ENCODE data around the gene CPT1A.

DNA sequence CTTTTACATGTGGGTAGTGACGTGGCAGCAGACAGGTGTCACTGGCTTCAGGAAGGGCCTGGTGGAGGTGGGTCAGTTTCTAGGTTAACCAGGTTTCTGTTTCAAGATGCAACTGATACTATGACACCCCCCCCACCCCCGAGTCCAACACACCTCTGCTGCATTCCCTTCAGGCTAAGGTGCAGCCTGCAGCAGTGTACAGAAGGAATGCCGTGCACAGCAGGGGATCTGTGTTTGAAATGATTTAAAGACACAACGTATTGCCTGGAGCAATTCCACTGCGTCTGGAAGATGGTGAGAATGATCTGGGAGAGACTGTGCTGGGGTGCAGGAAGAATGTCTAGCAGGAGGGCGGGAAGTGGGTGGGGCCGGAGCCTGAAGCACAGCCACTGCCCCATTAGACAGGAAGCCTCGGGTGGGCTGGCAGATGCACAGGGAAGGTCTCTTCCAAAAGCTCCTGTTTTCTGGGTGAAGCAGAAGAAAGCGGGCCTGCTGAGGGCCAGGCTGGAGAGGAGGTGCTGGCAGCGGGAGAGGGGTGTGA is 78.5 kb downstream of the CPT1A start:
- TF ChIP-seq RAD21 (IDR thresholded peaks at IDR 0.05; ENCODE audit: low read length) = no peak
- TF ChIP-seq, protein P1, sequence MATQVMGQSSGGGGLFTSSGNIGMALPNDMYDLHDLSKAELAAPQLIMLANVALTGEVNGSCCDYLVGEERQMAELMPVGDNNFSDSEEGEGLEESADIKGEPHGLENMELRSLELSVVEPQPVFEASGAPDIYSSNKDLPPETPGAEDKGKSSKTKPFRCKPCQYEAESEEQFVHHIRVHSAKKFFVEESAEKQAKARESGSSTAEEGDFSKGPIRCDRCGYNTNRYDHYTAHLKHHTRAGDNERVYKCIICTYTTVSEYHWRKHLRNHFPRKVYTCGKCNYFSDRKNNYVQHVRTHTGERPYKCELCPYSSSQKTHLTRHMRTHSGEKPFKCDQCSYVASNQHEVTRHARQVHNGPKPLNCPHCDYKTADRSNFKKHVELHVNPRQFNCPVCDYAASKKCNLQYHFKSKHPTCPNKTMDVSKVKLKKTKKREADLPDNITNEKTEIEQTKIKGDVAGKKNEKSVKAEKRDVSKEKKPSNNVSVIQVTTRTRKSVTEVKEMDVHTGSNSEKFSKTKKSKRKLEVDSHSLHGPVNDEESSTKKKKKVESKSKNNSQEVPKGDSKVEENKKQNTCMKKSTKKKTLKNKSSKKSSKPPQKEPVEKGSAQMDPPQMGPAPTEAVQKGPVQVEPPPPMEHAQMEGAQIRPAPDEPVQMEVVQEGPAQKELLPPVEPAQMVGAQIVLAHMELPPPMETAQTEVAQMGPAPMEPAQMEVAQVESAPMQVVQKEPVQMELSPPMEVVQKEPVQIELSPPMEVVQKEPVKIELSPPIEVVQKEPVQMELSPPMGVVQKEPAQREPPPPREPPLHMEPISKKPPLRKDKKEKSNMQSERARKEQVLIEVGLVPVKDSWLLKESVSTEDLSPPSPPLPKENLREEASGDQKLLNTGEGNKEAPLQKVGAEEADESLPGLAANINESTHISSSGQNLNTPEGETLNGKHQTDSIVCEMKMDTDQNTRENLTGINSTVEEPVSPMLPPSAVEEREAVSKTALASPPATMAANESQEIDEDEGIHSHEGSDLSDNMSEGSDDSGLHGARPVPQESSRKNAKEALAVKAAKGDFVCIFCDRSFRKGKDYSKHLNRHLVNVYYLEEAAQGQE (IDR thresholded peaks at IDR 0.05; ENCODE audit: low read depth, low read length) = no peak
- TF ChIP-seq, protein P2, sequence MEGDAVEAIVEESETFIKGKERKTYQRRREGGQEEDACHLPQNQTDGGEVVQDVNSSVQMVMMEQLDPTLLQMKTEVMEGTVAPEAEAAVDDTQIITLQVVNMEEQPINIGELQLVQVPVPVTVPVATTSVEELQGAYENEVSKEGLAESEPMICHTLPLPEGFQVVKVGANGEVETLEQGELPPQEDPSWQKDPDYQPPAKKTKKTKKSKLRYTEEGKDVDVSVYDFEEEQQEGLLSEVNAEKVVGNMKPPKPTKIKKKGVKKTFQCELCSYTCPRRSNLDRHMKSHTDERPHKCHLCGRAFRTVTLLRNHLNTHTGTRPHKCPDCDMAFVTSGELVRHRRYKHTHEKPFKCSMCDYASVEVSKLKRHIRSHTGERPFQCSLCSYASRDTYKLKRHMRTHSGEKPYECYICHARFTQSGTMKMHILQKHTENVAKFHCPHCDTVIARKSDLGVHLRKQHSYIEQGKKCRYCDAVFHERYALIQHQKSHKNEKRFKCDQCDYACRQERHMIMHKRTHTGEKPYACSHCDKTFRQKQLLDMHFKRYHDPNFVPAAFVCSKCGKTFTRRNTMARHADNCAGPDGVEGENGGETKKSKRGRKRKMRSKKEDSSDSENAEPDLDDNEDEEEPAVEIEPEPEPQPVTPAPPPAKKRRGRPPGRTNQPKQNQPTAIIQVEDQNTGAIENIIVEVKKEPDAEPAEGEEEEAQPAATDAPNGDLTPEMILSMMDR (IDR thresholded peaks at IDR 0.05) = no peak
- no peak for TF ChIP-seq RFX5 (IDR thresholded peaks at IDR 0.05; ENCODE audit: low read length)
- TF ChIP-seq POLR2AphosphoS5 (IDR thresholded peaks at IDR 0.05; ENCODE audit: low read depth, low read length) = no peak
- TF ChIP-seq, protein P3, sequence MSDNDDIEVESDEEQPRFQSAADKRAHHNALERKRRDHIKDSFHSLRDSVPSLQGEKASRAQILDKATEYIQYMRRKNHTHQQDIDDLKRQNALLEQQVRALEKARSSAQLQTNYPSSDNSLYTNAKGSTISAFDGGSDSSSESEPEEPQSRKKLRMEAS (IDR thresholded peaks at IDR 0.05; ENCODE audit: low read depth) = no peak
- no peak for TF ChIP-seq EZH2phosphoT487 (IDR thresholded peaks at IDR 0.05; ENCODE audit: borderline replicate concordance, low read depth)

All from SK-N-SH (cell line).